K562 (cell line): Measurements from ENCODE around the gene TP53RK. TPM values are rescaled to one million over a fixed set of nuclear protein-coding genes. Genes with fewer than 3 reads are reported as not detected.

Experiments used
- NFYB ChIP-seq: IDR thresholded peaks from 2 replicates; pipeline ENCODE4 v1.6.1; 2011; ENCODE audit warnings: mild to moderate bottlenecking, moderate library complexity; ENCODE audit not compliant: insufficient read length; ENCODE audit errors: extremely low read depth
- OTX1 ChIP-seq: fragments of 450-650 bp; formaldehyde crosslinking; IDR thresholded peaks from 2 replicates; pipeline ENCODE4 v1.4.0; 2022; ENCODE audit warnings: mild to moderate bottlenecking
- POLR3G ChIP-seq: IDR thresholded peaks from 2 replicates; pipeline ENCODE4 v1.6.1; 2011; ENCODE audit not compliant: insufficient read length, insufficient replicate concordance; ENCODE audit errors: extremely low read depth
- SAP30 ChIP-seq: fragments of 200-600 bp; sonication (generic); IDR thresholded peaks from 2 replicates; pipeline ENCODE4 v1.6.1; 2012; ENCODE audit warnings: borderline replicate concordance, low read depth, mild to moderate bottlenecking, moderate library complexity, low read length, control low read depth, inconsistent platforms; ENCODE audit not compliant: insufficient read depth, poor library complexity, severe bottlenecking
- SETDB1 ChIP-seq: IDR thresholded peaks from one replicate; pipeline ENCODE4 v1.6.1; 2012; ENCODE audit warnings: low read length, control low read depth, inconsistent platforms
- SMARCE1 ChIP-seq: fragments of 450-650 bp; IDR thresholded peaks from 2 replicates; pipeline ENCODE4 v1.7.1; 2016; ENCODE audit warnings: mild to moderate bottlenecking
- TARDBP ChIP-seq: fragments of 450-650 bp; IDR thresholded peaks from 2 replicates; pipeline ENCODE4 v1.6.1; 2016
- ZNF143 ChIP-seq: sonication (generic); formaldehyde crosslinking; IDR thresholded peaks from 2 replicates; pipeline ENCODE4 v1.9.0; 2022; ENCODE audit warnings: mild to moderate bottlenecking, missing genetic modification reagents
- ZNF174 ChIP-seq: fragments of 250-450 bp; sonication (Bioruptor Pico); IDR thresholded peaks from 2 replicates; pipeline ENCODE4 v1.4.0; 2020; ENCODE audit warnings: mild to moderate bottlenecking
- ZNF217 ChIP-seq: sonication (generic); formaldehyde crosslinking; IDR thresholded peaks from 2 replicates; pipeline ENCODE4 v1.8.0; 2022; ENCODE audit warnings: mild to moderate bottlenecking, missing genetic modification reagents
- ZNF263 ChIP-seq: sonication (generic); formaldehyde crosslinking; IDR thresholded peaks from 2 replicates; pipeline ENCODE4 v1.8.0; 2022; ENCODE audit warnings: mild to moderate bottlenecking, missing genetic modification reagents, borderline replicate concordance
- polyA plus RNA-seq, 8 experiments: library from polyadenylated mRNA; depleted of rRNA in 4 of 8; stranded (reverse) in 5 of 8; unstranded in 3 of 8; fragments of >200 nt; fragmentation: Nextera tagmentation in 2 of 8; fragmentation: Illumina TruSeq in 1 of 8; extraction: Ambion mirVana in 2 of 8; extraction: Trizol in 1 of 8; gene quantifications; 2 replicates each; pipeline versions ENCODE4 v1.2.1 to v1.2.3, GENCODE V29; 2011 to 2014; ENCODE audit warnings: inconsistent platforms in 1 of 8, missing spikeins in 1 of 8
- total RNA-seq, 7 experiments: library from RNA; depleted of rRNA in 6 of 7; stranded (reverse); fragments of >200 nt in 6 of 7; fragmentation: Illumina TruSeq in 2 of 7; extraction: Trizol in 2 of 7; gene quantifications; 2 replicates each; pipeline versions ENCODE4 v1.2.1 to v1.2.3, GENCODE V29; 2011 to 2021; ENCODE audit warnings: low replicate concordance in 1 of 7
- TF ChIP-seq, protein P1 (sequence below): fragments of 250-450 bp; sonication (Bioruptor Pico); IDR thresholded peaks from 2 replicates; pipeline ENCODE4 v1.8.0; 2021; ENCODE audit warnings: moderate library complexity, mild to moderate bottlenecking, inconsistent platforms
- TF ChIP-seq, protein P2 (sequence below): fragments of 250-450 bp; sonication (Bioruptor Pico); IDR thresholded peaks from 2 replicates; pipeline ENCODE4 v1.6.1; 2021; ENCODE audit warnings: mild to moderate bottlenecking
- TF ChIP-seq, protein P3 (sequence below): fragments of 450-650 bp; IDR thresholded peaks from 2 replicates; pipeline ENCODE4 v1.6.1; 2016; ENCODE audit warnings: mild to moderate bottlenecking, moderate library complexity

Gene TP53RK
- total and polyA plus RNA-seq, 9 of the 15 experiments (the other 6 are each of a cell fraction or from before 2014, with no cell fraction given): 2.9 to 43.5 (median 17.2) TPM

DNA sequence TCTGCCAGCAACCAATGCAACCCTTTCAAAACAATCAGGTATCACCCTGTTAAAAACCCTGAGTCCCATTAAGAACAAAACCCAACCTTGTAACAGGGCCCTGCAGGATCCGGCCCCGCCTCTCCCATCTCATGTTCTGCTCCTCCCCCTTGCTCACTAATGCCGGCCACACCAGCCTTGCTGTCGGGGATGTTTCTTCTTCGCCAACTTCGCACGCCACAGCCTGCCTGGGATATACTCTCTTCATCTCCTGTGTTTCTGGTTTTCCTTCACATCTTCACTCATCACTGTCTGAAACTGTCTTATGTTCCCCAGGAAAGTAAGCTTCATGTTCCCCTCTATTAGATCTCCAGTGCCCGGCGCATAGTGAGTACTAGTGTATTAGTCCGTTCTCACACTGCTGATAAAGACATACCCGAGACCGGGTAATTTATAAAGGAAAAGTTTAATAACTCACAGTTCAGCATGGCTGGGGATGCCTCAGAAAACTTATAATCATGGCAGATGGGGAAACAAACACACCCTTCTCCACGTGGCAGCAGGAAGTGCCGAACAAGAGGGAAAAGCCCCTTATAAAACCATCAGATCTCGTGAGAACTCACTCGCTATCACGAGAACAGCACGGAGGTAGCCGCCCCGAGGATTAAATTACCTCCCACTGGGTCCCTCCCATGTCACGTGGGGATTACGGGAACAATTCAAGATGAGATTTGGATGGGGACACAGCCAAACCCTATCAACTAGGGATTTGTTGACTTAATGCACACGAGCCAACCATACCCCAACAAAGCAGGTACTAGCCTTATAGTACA, 5.1 kb downstream of the TP53RK start (continued):
- no peak for TF ChIP-seq NFYB
- peak; percentile 42; the same call in 1 of the 2 replicates for TF ChIP-seq ZNF143 (CRISPR knock-in tag)
- TF ChIP-seq POLR3G: no peak
- TF ChIP-seq SMARCE1: no peak
- TF ChIP-seq ZNF217: no peak
- TF ChIP-seq, protein P1, sequence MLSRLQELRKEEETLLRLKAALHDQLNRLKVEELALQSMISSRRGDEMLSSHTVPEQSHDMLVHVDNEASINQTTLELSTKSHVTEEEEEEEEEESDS: no peak
- TF ChIP-seq, protein P2, sequence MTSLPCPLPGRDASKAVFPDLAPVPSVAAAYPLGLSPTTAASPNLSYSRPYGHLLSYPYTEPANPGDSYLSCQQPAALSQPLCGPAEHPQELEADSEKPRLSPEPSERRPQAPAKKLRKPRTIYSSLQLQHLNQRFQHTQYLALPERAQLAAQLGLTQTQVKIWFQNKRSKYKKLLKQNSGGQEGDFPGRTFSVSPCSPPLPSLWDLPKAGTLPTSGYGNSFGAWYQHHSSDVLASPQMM (CRISPR knock-in tag): no peak
- TF ChIP-seq SAP30: peak; percentile 91
- TF ChIP-seq ZNF263 (CRISPR knock-in tag): no peak
- no peak for TF ChIP-seq SETDB1
- TF ChIP-seq ZNF174 (CRISPR knock-in tag): no peak
- TF ChIP-seq, protein P3, sequence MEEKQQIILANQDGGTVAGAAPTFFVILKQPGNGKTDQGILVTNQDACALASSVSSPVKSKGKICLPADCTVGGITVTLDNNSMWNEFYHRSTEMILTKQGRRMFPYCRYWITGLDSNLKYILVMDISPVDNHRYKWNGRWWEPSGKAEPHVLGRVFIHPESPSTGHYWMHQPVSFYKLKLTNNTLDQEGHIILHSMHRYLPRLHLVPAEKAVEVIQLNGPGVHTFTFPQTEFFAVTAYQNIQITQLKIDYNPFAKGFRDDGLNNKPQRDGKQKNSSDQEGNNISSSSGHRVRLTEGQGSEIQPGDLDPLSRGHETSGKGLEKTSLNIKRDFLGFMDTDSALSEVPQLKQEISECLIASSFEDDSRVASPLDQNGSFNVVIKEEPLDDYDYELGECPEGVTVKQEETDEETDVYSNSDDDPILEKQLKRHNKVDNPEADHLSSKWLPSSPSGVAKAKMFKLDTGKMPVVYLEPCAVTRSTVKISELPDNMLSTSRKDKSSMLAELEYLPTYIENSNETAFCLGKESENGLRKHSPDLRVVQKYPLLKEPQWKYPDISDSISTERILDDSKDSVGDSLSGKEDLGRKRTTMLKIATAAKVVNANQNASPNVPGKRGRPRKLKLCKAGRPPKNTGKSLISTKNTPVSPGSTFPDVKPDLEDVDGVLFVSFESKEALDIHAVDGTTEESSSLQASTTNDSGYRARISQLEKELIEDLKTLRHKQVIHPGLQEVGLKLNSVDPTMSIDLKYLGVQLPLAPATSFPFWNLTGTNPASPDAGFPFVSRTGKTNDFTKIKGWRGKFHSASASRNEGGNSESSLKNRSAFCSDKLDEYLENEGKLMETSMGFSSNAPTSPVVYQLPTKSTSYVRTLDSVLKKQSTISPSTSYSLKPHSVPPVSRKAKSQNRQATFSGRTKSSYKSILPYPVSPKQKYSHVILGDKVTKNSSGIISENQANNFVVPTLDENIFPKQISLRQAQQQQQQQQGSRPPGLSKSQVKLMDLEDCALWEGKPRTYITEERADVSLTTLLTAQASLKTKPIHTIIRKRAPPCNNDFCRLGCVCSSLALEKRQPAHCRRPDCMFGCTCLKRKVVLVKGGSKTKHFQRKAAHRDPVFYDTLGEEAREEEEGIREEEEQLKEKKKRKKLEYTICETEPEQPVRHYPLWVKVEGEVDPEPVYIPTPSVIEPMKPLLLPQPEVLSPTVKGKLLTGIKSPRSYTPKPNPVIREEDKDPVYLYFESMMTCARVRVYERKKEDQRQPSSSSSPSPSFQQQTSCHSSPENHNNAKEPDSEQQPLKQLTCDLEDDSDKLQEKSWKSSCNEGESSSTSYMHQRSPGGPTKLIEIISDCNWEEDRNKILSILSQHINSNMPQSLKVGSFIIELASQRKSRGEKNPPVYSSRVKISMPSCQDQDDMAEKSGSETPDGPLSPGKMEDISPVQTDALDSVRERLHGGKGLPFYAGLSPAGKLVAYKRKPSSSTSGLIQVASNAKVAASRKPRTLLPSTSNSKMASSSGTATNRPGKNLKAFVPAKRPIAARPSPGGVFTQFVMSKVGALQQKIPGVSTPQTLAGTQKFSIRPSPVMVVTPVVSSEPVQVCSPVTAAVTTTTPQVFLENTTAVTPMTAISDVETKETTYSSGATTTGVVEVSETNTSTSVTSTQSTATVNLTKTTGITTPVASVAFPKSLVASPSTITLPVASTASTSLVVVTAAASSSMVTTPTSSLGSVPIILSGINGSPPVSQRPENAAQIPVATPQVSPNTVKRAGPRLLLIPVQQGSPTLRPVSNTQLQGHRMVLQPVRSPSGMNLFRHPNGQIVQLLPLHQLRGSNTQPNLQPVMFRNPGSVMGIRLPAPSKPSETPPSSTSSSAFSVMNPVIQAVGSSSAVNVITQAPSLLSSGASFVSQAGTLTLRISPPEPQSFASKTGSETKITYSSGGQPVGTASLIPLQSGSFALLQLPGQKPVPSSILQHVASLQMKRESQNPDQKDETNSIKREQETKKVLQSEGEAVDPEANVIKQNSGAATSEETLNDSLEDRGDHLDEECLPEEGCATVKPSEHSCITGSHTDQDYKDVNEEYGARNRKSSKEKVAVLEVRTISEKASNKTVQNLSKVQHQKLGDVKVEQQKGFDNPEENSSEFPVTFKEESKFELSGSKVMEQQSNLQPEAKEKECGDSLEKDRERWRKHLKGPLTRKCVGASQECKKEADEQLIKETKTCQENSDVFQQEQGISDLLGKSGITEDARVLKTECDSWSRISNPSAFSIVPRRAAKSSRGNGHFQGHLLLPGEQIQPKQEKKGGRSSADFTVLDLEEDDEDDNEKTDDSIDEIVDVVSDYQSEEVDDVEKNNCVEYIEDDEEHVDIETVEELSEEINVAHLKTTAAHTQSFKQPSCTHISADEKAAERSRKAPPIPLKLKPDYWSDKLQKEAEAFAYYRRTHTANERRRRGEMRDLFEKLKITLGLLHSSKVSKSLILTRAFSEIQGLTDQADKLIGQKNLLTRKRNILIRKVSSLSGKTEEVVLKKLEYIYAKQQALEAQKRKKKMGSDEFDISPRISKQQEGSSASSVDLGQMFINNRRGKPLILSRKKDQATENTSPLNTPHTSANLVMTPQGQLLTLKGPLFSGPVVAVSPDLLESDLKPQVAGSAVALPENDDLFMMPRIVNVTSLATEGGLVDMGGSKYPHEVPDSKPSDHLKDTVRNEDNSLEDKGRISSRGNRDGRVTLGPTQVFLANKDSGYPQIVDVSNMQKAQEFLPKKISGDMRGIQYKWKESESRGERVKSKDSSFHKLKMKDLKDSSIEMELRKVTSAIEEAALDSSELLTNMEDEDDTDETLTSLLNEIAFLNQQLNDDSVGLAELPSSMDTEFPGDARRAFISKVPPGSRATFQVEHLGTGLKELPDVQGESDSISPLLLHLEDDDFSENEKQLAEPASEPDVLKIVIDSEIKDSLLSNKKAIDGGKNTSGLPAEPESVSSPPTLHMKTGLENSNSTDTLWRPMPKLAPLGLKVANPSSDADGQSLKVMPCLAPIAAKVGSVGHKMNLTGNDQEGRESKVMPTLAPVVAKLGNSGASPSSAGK: peak; percentile 84
- TF ChIP-seq TARDBP: no peak
- TF ChIP-seq OTX1 (CRISPR knock-in tag): 0 out of 2 replicates have a peak, but pooled peaks have one; percentile 11
